Measurements from ENCODE around the gene PFKL. TPM values are rescaled to one million over a fixed set of nuclear protein-coding genes. Genes with fewer than 3 reads are reported as not detected.

The PFKL gene
- polyA plus RNA-seq, 2 of the 4 experiments (the other 2 are of a cell fraction) = 23.2 to 38.7 TPM

DNA sequence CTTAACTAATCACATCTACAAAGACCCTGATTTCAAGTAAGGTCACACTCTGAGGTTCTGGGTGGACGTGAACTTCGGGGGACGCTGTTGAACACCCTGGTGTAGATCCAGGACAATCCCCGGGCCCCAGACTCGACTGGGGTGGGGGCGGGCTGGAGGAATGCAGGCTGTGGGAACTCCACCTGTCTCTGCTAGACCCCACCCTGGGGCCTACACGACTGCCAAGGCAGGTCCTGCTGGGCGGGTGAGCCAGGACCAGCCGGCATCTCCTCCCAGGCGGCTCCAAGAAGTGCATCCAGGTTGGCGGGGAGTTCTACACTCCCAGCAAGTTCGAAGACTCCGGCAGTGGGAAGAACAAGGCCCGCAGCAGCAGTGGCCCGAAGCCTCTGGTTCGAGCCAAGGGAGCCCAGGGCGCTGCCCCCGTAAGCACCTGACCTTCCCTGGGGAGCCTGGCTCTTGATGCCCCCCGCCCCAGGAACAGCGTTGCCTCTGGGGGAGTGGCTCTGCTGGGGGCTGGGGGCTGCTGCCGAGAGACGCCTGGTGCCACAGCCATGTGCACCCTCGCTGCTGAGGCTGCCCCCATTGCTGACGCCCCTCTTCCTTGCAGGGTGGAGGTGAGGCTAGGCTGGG, 10.4 kb upstream of the PFKL start:
- WGBS (ENCODE audit: missing lambda C conversion rate) = 81% methylated on average over 10 of the region's 24 CpGs
- H3K4me3 ChIP-seq = no peak overlapping the region
- H3K4me2 ChIP-seq = no peak overlapping the region
- H3K9me3 ChIP-seq = no peaks in the 10 kb centered on the region
- FAIRE-seq (no peak), DNase-seq (ENCODE audit: low read depth in 1 of 2, low spot score in 1 of 2) (no peak), ATAC-seq (no peak)
- no peak overlapping the region for H3K27ac ChIP-seq
- CTCF ChIA-PET = no interaction called here
- TF ChIP-seq TFCP2L1 (CRISPR knock-in tag; IDR thresholded peaks at IDR 0.05) (no peak), RFX5 (IDR thresholded peaks at IDR 0.05) (no peak), EHMT2 (IDR thresholded peaks at IDR 0.05; ENCODE audit: low read depth) (no peak), CHD2 (IDR thresholded peaks at IDR 0.05; ENCODE audit: low read length, partially characterized antibody) (no peak), ESRRA (IDR thresholded peaks at IDR 0.05; ENCODE audit: borderline replicate concordance, low read length) (no peak)
- POLR2A ChIA-PET = no interaction called here
- peaks cover 5% of the 10 kb centered on the region for H3K4me1 ChIP-seq

DNA sequence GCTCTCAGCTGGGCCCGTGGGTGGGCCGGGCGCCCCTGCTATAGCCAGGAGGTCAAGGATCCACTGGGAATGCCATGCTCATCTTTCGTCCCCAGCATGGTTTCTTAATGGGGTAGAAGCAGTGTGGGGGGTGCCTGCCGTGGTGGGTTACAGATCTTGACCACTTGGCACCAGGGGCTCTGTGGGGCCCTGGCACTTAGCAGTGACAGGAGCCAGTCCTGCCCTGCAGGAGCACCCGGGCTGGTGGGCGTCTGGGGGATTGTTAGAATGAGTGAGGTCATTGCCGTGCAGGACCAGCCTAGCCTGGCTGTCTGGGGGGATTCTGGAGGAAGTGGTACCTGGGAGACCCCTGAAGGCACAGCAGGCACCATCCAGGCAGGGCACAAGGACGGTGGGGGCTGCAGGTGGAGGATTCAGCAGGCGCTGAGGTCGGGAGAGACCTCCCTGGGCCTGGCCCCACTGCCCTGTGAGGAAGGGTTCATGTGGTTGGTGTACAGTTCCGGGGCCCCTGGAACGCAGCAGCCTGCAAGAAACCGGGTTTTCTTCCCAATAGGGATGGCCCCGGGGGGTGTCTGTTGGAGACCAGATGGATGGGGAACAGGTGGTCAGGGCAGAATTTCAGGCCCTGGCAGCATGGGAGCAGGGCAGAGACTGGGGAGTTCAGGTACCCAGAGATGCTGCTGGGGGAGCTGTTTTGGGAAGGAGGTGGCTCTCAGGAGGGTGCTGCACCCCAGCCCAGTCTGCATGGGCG, 9.4 kb upstream of the PFKL start:
- peaks cover 15% of the 10 kb centered on the region for H3K4me1 ChIP-seq
- no peak overlapping the region for H3K27ac ChIP-seq
- no peaks in the 10 kb centered on the region for H3K9me3 ChIP-seq
- DNase-seq (ENCODE audit: low read depth in 1 of 2, low spot score in 1 of 2) (no peak), FAIRE-seq (no peak), ATAC-seq (no peak)
- CTCF ChIA-PET = interaction anchor here (1.0 kb wide), 1 partner anchor 10 kb away, joined by 3 read pairs; no protein-coding TSS in a partner anchor
- H3K4me3 ChIP-seq = no peak overlapping the region
- WGBS (ENCODE audit: missing lambda C conversion rate) = 36% methylated on average over 6 of the region's 16 CpGs
- H3K4me2 ChIP-seq = no peak overlapping the region
- no peak for TF ChIP-seq GATA3 (IDR thresholded peaks at IDR 0.05; ENCODE audit: borderline replicate concordance)
- TF ChIP-seq, protein P1, sequence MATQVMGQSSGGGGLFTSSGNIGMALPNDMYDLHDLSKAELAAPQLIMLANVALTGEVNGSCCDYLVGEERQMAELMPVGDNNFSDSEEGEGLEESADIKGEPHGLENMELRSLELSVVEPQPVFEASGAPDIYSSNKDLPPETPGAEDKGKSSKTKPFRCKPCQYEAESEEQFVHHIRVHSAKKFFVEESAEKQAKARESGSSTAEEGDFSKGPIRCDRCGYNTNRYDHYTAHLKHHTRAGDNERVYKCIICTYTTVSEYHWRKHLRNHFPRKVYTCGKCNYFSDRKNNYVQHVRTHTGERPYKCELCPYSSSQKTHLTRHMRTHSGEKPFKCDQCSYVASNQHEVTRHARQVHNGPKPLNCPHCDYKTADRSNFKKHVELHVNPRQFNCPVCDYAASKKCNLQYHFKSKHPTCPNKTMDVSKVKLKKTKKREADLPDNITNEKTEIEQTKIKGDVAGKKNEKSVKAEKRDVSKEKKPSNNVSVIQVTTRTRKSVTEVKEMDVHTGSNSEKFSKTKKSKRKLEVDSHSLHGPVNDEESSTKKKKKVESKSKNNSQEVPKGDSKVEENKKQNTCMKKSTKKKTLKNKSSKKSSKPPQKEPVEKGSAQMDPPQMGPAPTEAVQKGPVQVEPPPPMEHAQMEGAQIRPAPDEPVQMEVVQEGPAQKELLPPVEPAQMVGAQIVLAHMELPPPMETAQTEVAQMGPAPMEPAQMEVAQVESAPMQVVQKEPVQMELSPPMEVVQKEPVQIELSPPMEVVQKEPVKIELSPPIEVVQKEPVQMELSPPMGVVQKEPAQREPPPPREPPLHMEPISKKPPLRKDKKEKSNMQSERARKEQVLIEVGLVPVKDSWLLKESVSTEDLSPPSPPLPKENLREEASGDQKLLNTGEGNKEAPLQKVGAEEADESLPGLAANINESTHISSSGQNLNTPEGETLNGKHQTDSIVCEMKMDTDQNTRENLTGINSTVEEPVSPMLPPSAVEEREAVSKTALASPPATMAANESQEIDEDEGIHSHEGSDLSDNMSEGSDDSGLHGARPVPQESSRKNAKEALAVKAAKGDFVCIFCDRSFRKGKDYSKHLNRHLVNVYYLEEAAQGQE (IDR thresholded peaks at IDR 0.05) = no peak
- TF ChIP-seq, protein P2, sequence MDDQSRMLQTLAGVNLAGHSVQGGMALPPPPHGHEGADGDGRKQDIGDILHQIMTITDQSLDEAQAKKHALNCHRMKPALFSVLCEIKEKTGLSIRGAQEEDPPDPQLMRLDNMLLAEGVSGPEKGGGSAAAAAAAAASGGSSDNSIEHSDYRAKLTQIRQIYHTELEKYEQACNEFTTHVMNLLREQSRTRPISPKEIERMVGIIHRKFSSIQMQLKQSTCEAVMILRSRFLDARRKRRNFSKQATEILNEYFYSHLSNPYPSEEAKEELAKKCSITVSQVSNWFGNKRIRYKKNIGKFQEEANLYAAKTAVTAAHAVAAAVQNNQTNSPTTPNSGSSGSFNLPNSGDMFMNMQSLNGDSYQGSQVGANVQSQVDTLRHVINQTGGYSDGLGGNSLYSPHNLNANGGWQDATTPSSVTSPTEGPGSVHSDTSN (IDR thresholded peaks at IDR 0.05) = no peak
- TF ChIP-seq POLR2AphosphoS2 (conservative IDR thresholded peaks at IDR 0.05; ENCODE audit: low read length) = no peak
- no peak for TF ChIP-seq FOSB (CRISPR knock-in tag; IDR thresholded peaks at IDR 0.05)
- no peak for TF ChIP-seq NFE2L2 (conservative IDR thresholded peaks at IDR 0.05; ENCODE audit: low read length)
- TF ChIP-seq ZSCAN20 (CRISPR knock-in tag; IDR thresholded peaks at IDR 0.05) = no peak
- no peak for TF ChIP-seq HDAC2 (IDR thresholded peaks at IDR 0.05)
- TF ChIP-seq NR3C1 (IDR thresholded peaks at IDR 0.05) = no peak
- TF ChIP-seq, protein P3, sequence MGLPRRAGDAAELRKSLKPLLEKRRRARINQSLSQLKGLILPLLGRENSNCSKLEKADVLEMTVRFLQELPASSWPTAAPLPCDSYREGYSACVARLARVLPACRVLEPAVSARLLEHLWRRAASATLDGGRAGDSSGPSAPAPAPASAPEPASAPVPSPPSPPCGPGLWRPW (IDR thresholded peaks at IDR 0.05) = no peak
- no peak for TF ChIP-seq CBX8 (IDR thresholded peaks at IDR 0.05)
- POLR2A ChIA-PET = no interaction called here

DNA sequence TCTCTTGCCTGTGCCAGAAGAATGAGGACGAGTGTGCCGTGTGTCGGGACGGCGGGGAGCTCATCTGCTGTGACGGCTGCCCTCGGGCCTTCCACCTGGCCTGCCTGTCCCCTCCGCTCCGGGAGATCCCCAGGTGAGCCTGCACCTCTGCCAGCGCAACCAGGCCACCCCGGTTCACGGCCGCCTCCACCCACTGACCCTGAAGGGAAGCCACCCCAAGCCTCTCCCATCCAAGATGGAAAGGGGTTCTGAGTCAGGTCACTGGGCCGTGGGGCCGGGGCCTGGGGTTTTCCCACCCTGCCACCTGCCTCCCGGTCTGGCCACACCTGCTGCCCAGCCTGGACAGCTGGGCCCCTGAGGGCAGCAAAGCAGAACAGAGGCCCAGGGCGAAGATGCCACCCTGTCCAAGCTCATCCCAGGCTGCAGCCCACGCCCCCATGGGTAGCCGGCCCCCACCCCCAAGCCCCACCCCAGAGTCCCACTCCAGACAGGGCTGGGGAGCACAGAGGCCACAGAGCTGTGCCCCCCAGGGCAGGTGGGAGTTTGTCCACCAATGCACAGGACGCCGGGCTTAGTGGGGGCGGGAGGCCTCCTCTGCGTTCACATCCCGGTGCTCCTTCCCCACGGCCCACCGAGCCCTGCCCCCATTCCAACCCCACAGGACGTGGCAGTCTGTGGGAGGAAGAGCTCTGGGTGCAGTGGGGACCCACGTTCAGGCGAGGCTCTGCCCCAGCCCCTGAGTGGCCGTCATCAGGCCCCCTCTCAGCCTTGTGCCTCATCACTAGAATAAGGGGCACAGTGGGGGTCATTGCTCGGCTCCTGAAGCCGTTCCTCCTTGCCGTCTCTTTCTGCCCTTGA, 8.5 kb upstream of the PFKL start:
- no peak for FAIRE-seq
- ChIA-PET CTCF (interaction anchor here (1.0 kb wide), 1 partner anchor 10 kb away, joined by 3 read pairs; no protein-coding TSS in a partner anchor), POLR2A (no interaction called here)
- peaks cover 18% of the 10 kb centered on the region for H3K4me1 ChIP-seq
- ATAC-seq = no peak
- 65% methylated on average over 9 of the region's 33 CpGs for WGBS (ENCODE audit: missing lambda C conversion rate)
- DNase-seq (ENCODE audit: low read depth in 1 of 2, low spot score in 1 of 2) = no peak
- no peak overlapping the region for H3K27ac ChIP-seq
- H3K4me3 ChIP-seq = no peak overlapping the region
- H3K4me2 ChIP-seq = no peak overlapping the region
- TF ChIP-seq HOXB13 (CRISPR knock-in tag; IDR thresholded peaks at IDR 0.05; ENCODE audit: low read depth) (no peak), HOXB5 (CRISPR knock-in tag; IDR thresholded peaks at IDR 0.05) (no peak)
- TF ChIP-seq, protein P4, sequence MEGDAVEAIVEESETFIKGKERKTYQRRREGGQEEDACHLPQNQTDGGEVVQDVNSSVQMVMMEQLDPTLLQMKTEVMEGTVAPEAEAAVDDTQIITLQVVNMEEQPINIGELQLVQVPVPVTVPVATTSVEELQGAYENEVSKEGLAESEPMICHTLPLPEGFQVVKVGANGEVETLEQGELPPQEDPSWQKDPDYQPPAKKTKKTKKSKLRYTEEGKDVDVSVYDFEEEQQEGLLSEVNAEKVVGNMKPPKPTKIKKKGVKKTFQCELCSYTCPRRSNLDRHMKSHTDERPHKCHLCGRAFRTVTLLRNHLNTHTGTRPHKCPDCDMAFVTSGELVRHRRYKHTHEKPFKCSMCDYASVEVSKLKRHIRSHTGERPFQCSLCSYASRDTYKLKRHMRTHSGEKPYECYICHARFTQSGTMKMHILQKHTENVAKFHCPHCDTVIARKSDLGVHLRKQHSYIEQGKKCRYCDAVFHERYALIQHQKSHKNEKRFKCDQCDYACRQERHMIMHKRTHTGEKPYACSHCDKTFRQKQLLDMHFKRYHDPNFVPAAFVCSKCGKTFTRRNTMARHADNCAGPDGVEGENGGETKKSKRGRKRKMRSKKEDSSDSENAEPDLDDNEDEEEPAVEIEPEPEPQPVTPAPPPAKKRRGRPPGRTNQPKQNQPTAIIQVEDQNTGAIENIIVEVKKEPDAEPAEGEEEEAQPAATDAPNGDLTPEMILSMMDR (IDR thresholded peaks at IDR 0.05) = no peak
- H3K9me3 ChIP-seq = no peaks in the 10 kb centered on the region
